GM19240 (cell line): ENCODE measurements around the gene OXCT1.
"Not testable (repeated sequence)": the region's sequence is repeated elsewhere in the genome, so short reads cannot be mapped to it uniquely, and the experiment has no call there.

Experiments
- DNase-seq: peaks from one replicate; pipeline ENCODE4 v3.0.0; 2011; ENCODE audit warnings: low spot score; ENCODE audit not compliant: insufficient read length

OXCT1 gene

DNA sequence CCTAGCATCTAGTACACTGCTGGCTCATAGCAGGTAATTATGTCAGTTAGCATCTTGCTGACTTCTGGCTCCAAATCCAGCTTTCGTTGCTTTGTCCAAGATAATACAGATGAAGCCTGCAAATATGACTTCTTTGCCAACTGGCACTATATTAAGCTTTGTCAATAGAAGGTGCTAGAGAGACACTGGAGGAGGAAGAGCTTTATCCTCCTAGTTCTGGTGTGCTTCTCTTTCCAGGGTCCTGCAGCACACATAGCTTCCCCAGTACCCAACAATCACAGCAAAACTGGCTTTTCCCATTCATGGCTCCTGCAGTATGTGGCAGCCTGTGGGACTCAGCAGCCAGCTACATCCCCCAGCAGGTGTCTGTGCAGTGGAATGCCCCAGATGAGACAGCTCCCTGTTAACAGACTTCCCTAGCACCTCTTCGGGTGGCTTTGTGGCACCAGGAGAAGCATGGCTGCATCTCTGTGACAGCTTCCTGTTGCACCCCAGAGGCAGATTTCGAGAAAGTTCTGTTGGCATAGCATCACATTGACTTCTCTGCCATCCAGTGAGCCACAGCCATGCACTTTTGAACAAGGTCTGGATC lies 147.8 kb downstream of the OXCT1 start:
- no peak for DNase-seq

DNA sequence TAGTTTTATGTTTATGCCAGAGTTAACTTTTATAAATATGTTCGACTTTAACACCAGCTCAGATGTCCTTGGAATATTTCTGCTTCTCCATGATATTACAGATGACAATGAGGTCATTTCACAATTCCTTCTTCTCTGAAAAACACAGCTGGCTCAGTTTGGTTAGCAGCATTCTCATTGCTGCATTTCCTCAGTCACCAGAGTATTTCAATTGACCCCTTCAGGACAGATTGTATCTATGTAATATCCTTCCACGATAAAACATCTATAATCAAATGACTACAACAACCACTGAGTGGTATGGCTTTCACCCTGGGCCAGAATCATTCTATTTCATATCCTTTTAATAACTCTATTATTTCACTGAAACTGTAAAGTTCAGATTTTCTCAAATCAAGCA lies 148.7 kb downstream of the OXCT1 start:
- DNase-seq: no peak

DNA sequence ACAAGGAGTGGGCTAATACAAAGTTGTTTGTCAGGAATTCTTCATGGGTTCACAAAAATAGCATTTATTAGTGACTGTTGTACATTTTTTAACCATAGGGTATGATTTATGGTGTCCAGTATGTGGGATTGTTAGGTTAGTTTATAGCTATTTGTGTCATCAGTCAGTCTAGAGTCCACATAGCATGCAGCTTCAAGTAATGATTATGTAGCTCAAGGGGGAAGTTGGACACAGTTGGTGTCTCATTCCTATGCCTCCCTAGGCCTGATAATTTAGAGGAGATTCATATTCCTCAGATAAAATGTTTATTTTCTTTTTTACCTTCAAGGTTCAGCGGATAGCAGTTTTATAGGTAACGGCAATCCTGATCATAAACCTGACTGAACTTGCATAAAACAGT lies 153.8 kb downstream of the OXCT1 start:
- DNase-seq: no peak

DNA sequence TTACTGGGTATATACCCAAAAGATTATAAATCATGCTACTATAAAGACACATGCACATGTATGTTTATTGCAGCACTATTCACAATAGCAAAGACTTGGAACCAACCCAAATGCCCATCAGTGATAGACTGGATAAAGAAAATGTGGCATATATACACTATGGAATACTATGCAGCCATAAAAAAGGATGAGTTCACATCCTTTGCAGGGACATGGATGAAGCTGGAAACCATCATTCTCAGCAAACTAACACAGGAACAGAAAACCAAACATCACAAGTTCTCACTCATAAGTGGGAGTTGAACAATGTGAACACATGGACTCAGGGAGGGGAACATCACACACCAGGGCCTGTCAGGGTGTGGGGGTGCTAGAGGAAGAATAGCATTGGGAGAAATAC lies 155.8 kb downstream of the OXCT1 start:
- DNase-seq: not testable (repeated sequence)

DNA sequence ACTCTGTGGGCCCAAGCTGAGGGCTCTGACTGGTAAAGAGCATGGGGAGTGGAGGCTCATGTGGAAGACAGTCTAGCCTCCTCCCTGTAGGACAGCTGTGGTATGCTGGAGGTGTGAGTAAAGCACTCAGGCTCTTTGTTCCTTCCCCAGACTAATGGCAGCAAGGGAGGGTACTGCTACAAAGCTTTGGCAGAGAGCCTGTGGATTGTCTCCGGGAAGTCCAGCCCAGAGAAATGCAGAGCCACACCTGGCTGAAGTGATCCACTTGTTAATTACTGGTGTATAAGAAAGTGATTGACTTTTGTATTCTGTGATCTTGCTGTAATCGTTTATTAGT lies 161.7 kb downstream of the OXCT1 start:
- no peak for DNase-seq

DNA sequence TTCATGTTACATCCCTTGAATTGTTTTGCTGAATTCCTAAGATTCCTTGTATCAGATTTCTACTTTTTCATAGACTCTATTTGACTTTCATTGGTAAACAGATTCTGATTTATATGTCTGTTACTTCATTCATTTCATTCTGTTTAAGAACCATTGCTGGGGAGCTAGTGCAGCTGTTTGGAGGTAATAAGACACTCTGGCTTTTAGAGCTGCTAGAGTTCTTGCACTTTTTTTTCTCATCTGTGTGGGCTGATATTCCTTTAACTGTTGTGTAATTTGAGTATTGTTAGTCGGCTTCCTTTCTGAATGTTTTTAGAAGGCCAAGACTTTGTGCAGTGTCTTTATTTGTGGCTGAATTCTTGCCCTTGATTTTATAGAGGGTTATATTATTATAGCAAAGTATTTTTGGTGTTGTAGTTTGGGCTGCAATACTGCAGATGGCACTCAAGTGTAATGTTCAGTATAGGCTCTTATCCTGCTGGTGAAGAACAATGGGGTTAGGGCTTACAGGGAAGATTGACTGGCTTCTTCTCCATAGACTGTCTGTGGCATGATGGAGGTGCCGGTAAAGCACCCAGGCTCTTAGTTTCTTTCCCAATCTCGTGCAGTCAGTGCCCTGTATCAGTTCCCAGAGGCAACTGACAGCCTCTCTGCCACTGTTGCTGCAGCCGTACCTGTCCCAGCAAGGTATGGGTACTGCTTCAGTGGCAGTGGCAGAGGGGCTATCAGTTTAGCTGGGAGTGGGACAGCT lies 162.2 kb downstream of the OXCT1 start:
- no peak for DNase-seq

DNA sequence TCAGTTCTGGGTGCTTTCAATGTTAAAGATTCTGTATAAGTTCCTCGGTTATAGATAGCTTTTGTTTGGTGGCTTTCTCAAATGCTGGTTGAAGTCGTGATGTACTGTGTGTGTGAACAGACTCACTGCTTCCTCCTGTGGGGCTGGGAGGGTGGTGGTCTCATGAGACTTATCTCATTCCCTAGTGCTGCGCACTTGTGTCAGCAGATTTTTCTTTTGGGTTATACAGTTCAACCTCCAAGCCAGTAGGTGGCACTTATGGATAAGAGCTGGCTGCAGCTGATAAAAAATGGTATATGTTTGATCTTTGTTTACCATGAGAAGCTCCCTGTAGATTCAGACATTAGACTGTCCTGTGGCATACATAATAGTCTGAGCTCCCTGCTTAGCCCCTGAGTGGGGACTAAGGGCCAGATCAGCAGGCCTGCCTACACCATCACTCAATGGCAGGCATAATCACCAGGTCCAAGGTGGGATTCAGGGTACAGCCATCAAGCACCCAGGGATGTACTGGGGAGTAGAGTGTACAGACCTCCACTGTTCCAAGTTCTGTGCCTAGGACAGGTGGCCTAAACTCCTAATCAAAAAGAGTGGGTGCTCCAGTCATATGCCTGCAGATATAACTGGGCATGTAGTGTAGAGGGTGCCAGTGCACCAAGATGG lies 174.2 kb downstream of the OXCT1 start:
- DNase-seq: no peak

DNA sequence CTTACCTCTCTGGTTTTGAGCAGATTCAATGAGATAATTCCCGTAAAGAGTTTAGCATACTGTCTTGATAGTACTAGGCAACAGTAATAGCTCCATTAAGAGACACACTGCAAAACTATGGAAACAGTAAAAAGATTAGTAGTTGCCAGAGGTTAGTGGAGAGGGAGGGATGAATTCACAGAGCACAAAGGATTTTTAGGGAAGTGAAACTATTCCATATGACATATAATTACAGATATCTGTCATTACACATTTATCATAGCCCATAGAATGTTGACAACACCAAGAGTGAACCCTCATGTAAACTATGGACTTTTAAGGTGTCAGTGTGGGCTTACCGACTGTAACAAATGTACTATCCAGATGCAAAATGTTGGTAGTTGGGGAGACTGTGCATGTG lies 183.5 kb downstream of the OXCT1 start:
- DNase-seq: no peak

DNA sequence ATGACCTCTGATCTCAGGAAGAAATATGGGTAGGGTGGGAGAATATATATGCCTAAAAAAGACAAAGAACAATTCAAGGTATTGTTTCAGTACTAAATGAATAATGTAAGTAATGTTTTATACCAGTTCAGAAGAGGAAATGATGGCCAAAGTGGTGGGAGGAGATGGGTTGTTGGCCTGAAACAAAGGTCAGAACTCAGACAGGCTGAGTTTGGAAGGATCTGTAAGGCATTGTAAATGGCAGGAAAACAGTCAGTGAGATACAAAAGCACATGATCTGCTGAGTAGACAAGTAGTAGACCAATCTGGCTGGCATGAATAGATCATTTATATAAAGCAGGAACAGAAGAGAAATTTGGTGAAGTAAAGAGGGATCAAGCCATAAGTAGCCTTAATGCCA lies 184.0 kb downstream of the OXCT1 start:
- DNase-seq: no peak

DNA sequence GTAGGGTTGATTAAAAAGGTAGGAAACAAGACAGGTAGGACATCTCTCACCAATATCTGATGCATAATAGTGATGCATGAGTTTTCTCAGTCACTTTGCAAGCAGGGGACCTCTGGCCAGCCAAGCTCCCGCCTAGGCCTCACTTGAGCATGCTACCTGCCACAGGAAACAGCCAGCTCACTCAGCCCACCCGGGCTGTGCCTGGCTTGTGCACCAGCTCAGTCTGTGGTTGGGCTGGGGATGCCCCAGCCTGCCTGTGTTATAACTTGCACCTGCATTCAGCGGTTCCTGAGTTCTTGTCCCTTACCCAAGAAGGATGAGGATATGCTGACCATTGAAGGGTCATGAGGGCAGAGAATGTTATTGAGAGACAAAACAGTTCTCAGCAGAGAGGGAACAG lies 187.0 kb downstream of the OXCT1 start:
- DNase-seq: no peak

DNA sequence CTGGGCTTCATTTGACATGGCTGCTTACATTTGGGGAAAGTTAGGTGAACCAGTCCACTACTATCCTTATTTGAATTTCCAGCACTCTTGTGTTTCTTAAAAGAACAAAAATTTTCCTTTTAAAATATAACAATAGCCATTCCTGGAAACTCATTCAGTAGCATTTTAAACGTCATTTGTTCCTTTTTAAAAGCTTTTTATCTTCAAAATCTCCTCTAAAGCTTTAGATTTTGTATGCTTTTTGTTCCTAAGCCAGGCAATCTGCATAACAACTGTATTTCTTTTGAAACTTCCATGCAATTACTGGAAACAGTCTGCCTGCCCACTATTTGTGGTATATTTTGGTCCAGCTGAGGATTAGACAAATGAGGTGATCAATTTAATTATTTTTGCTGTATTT lies 187.6 kb downstream of the OXCT1 start:
- DNase-seq: no peak

DNA sequence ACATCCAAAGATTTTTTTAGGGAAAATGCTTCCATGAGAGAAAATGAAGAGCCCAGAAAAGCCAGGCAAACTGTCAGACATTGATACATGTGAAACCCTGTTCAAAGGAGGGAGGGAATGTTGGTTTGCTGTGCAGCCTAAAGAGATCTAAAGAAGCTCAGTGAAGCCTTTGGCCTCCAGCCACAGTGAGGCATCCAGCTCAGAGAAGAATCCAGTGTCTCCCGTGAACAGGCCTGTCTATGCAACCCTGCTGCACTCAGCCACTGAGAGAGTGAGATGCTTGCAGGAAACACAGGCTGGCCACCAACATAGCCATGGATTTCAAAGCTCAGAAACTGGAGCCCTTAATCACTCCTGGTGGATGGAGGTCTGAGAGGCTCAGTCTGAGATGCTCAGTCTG lies 188.4 kb downstream of the OXCT1 start:
- DNase-seq: no peak
